Measurements from ENCODE around the gene SPDYA.

Gene SPDYA

GRCh38 chr2:28828382-28828781 lies 17.7 kb downstream of the SPDYA start:
- DNase-seq (ENCODE audit: low read depth) = peak; percentile 41

DNA sequence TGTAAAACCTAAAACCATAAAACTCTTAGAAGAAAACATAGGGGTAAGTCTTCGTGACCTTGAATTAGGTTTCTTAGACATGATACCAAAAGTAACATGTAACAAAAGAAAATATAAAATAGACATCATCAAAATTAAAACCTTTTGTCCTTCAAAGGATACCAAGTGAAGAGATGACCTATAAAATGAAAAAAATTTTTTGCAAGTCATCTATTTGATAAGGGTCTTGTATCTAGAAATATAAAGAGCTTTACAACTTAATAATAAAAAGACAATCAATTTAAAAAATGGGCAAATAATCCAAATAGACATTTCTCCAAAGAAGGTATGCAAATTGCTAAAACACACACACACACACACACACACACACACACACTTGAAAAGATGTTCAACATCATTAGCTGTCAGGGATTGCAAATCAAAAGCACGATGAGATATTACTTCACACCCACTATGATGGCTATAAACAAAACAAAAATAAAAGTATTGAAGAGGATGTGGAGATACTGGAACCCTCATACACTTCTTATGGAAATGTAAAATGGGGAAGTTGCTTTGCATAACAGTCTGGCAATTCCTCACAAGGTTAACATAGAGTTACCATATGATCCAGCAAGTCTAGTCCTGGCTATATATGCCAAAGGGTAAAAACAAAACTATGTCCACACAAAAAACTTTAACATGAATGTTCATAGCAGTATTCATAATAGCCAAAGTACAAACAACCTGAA lies 23.3 kb downstream of the SPDYA start:
- no peak for DNase-seq (ENCODE audit: low read depth)

- no peak for DNase-seq (ENCODE audit: low read depth)
Observed at GRCh38 chr2:28835781-28836180, 25.1 kb downstream of the SPDYA start.

- DNase-seq (ENCODE audit: low read depth) = no peak
Observed at GRCh38 chr2:28838971-28839370, 28.3 kb downstream of the SPDYA start.

DNA sequence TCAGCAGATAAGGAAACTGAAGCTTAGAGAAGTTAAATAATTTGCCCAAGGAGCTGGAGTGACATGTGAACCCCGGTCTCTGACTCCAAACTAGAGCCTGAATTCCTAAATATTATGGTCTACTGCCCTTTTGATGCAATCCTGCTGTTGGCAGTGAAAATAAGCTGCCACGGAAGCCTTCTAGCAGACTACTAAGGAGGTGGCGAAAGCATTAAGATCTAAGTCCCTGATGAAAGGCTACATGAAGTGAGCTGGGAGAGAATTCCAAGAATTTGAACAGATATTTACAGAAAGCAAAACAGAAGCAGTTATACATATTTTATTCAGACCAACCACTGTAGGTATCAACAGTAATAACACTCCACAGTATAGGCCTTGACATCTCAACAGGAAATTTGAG lies 31.4 kb downstream of the SPDYA start:
- DNase-seq (ENCODE audit: low read depth) = peak; percentile 28

- DNase-seq (ENCODE audit: low read depth) = no peak
Observed at GRCh38 chr2:28855193-28855592, 44.6 kb downstream of the SPDYA start.

GRCh38 chr2:28855977-28856376 lies 45.3 kb downstream of the SPDYA start:
- DNase-seq (ENCODE audit: low read depth) = no peak

DNA sequence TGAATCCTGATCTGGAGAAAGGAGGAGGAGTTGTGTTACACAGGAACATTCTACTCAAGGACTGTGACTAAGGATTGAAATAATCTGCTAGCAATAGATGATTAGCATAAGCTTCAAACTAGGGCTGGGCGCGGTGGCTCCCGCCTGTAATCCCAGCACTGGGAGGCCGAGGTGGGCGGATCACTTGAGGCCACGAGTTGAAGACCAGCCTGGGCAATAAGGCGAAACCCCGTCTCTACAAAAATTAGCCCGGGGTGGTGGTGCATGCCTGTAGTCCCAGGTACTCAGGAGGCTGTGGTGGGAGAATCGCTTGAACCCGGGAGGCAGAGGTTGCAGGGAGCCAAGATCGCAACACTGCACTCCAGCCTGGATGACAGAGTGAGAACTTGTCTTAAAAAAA lies 58.0 kb downstream of the SPDYA start:
- no peak for DNase-seq (ENCODE audit: low read depth)

- DNase-seq (ENCODE audit: low read depth) = peak; percentile 3
Observed at GRCh38 chr2:28869494-28870145, 59.0 kb downstream of the SPDYA start.

DNA sequence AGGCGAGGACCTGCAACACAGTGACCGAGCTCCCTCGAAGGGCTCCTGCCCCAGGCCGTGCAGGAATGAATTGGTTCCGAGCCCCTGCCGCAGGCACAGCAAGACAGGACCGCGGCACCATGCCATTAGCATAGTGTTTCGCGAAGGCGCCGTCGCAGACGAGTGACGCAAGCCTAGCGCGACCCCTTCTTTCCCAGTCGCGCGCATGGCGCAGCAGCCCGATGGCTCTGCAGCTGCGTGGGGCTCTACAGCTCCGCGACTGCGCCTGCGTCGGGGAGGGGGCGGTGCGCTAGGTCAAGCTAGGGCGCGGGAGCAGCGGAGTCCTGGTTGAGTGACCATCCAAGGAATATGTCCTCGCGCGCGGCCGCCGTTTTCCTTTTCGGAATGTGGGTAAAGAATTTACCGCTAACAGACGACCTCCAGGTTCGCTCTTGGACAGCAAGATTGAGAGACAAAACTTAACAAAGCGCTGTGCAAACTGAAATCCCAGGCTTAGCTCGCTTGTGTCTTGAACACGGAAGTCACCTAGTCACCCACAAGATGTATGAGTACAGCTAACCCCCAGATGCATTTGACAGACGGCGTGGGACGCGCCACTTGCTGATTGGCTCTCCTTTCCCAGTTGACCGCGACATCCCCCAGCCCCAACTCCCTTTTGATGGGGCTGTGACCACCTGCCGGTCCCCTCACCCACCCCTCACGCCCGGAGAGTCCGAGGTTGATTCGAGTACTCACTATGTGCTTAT lies 59.7 kb downstream of the SPDYA start, which contains the start of gene TRMT61B:
Gene TRMT61B (minus strand): TSS at position 164 of the 746 bp plus-strand sequence. CDS start 32 bp downstream, at position 132.
- DNase-seq (ENCODE audit: low read depth) = peak; percentile 92

DNA sequence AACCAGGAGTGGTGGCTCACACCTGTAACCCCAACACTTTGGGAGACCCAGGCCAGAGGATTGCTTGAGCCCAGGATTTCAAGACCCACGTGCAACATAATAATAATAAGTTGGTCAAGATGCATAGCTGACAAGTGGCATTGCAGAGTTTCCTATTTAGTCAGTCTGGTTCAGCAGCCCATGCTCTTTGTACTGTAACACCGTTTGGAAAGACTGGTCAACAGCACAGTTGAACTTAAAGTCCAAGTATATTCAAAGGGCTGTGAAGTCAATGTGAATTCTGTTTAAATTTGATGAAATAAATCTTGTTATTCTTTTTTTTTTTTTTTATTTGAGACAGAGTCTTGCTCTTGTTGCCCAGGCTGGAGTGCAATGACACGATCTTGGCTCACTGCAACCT lies 61.0 kb downstream of the SPDYA start:
- no peak for DNase-seq (ENCODE audit: low read depth)

- DNase-seq (ENCODE audit: low read depth) = no peak
Observed at GRCh38 chr2:28880193-28880592, 69.6 kb downstream of the SPDYA start.

DNA sequence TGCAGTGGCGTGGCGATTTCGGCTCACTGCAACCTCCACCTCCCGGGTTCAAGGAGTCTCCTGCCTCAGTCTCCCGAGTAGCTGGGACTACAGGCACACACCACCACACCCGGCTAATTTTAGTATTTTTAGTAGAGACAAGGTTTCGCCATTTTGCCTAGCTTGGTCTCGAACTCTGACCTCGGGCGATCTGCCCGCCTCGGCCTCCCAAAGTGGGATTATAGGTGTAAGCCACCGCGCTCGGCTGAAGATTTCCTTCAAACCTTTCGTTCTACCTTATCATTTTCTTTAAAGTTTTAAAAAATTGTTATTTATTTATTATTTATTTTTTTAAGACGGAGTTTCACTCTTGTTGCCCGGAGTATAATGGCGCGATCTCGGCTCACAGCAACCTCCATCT lies 82.9 kb downstream of the SPDYA start:
- DNase-seq (ENCODE audit: low read depth) = no peak

DNA sequence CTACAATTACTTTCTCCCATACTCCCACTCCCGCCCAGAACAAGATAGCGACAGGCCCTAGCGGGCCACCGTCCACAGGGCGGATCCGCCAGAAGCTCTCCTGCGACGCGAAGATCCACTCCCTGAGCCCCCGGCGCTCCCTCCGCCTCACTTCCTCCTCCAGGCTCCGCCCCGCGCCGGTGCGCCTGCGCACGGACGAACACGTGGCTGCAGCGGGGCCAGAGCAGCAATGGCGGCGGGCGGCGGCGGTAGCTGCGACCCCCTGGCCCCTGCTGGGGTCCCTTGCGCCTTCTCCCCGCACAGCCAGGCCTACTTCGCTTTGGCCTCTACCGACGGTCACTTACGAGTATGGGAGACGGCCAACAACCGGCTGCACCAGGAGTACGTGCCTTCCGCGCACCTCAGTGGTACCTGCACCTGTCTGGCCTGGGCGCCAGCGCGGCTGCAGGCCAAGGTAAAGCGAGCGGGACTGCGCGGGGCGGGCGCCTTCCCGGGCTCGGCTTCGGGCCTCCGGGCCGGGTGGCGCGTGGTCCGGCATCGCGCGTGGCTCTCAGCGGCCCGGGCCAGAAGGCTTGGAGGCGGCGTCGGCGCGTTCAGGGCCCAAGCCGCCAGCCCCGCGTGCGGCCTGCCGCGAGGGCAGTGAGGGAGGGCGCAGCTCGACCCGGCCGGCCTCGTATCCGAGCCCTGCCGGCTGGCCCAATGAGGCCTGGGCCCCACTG lies 84.0 kb downstream of the SPDYA start, which contains the start of gene WDR43:
Gene WDR43 (plus strand): TSS at position 198 of the 719 bp plus-strand sequence. CDS start 32 bp downstream, at position 230.
- DNase-seq (ENCODE audit: low read depth) = peak; percentile 99

- peak; percentile 61 for DNase-seq (ENCODE audit: low read depth)
Observed at GRCh38 chr2:28895189-28895893, 84.7 kb downstream of the SPDYA start.

DNA sequence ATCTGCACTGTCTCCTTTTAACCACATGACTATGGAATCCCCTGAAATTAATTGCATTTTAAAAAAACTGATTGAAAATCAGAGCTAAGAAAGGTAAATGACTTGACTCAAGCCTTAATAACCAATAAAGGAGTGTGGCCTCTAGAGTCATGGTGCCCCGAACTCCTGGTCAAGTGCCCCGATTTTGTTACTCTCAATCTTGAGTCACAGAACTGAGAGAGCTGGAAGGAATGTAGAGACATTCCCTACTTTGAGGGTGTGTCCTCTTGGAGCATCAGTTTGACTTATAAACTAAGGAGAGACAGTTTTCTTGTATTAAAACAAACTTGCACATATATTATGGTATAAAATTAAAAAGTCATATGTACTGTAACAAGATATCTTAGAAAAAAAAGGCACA lies 86.3 kb downstream of the SPDYA start:
- DNase-seq (ENCODE audit: low read depth) = peak; percentile 29

DNA sequence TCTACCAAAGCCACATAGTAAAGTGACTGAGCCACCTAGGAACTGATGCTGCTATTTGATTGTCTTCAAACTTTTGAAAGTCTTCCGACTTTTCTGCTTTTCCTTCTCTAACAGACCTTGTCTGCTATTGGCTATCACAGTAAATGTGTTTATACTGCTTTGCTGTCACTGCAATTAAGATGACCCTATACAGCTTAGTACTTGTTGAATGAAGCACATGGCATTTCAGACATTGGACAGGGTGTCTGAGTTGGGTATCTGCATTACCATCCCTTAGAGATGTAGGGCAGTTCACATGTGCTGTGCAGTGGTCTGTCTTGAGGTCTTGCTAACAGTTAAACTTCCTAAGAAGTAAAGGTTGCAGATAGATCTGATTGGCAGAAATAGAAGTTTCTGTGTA lies 87.4 kb downstream of the SPDYA start:
- DNase-seq (ENCODE audit: low read depth) = no peak
